Islet of Langerhans (tissue), 1 donor: ENCODE measurements around the gene POLD4.

Source experiments
- FAIRE-seq: peaks from one replicate; lab custom pipeline; 2011; peaks lifted over from hg19 to GRCh38; lab: Jason Lieb, UNC

Gene POLD4

GRCh38 chr11:67370351-67371076, 17.2 kb upstream of the POLD4 start:
- FAIRE-seq, result no peak

GRCh38 chr11:67369801-67370284, 16.5 kb upstream of the POLD4 start:
- no peak for FAIRE-seq

DNA sequence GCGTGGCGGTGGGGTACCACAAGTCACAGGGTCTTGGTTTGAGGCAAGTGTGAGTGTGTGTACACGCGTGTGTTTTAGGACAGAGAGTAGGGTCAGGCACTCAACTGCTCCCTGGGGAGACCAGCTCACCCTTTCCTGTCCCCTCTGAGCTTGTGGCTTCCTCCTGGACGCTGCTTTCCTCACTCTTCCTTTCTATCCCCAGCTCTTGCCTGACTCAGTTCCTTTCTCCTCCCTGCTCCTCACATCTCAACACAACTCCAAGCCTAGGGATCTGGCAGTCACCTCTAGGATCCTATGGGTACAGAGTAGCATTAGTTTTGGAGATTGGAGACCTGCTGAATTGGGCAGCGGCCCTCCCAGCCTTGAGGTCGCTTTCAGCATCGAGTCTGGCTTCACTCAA, 15.9 kb upstream of the POLD4 start:
- no peak for FAIRE-seq

- no peak for FAIRE-seq
These were observed 15.3 kb upstream of the POLD4 start for GRCh38 chr11:67368621-67369020.

GRCh38 chr11:67367761-67368227, 14.4 kb upstream of the POLD4 start:
- FAIRE-seq, result no peak

GRCh38 chr11:67366961-67367760, 13.8 kb upstream of the POLD4 start:
- no peak for FAIRE-seq

DNA sequence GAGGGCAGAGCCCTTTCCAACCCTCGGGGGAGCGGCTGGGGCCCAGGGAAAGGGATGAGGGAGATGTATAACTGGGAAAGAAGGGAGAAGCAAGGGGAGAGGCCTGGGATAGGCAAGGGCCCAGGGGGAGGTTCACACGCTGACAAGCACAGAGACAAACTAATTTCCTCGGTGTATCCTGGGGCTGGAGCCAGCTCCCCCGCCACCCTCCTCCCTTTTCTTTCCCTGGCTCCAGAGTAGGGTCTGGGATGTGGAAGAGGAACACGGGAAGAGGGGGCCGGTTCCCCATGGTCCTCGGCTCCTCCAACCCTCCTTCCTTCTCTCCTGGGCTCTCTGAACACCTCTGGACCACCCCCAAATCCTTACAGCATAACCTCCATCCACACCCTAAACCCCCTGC, 13.2 kb upstream of the POLD4 start:
- FAIRE-seq, result no peak

DNA sequence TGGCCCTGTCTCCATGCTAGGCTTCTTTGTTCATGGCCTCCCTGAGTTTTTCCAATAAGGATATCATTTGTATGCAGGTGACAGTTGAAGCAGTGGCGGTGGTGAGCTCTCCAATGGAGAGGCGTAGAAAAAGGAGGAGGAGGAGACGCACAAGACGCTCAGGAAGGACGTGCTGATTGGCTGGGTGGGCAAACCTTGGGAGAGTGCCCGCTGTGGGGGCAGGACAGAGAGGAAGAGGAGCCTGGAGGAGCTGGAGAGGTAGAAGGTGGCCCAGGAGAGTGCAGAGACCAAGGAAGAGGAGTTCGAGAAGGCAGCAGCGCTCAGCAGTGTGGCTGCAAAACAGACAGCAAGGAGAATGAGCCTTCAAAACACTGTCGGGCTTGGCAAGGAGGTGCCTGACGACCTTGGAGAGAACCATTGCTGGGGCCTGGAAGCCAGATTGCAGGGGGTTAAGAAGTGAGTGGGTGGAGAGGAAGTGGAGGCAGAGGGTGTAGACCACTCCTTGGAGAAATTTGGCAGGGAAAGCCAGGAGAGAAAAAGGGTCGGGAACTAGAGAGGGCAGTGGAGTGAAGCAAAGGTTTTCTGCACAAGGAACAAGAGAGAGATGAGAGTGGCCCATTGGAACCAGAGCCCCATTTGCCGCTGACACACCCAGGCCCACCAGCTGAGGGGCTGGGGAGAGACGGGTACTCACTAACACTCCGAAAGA, 12.5 kb upstream of the POLD4 start:
- no peak for FAIRE-seq

- no peak for FAIRE-seq
These were observed 11.7 kb upstream of the POLD4 start for GRCh38 chr11:67364783-67365722.

- no peak for FAIRE-seq
These were observed 10.8 kb upstream of the POLD4 start for GRCh38 chr11:67364169-67364568.

- FAIRE-seq, result no peak
These were observed 4.7 kb upstream of the POLD4 start for GRCh38 chr11:67357831-67358670.

DNA sequence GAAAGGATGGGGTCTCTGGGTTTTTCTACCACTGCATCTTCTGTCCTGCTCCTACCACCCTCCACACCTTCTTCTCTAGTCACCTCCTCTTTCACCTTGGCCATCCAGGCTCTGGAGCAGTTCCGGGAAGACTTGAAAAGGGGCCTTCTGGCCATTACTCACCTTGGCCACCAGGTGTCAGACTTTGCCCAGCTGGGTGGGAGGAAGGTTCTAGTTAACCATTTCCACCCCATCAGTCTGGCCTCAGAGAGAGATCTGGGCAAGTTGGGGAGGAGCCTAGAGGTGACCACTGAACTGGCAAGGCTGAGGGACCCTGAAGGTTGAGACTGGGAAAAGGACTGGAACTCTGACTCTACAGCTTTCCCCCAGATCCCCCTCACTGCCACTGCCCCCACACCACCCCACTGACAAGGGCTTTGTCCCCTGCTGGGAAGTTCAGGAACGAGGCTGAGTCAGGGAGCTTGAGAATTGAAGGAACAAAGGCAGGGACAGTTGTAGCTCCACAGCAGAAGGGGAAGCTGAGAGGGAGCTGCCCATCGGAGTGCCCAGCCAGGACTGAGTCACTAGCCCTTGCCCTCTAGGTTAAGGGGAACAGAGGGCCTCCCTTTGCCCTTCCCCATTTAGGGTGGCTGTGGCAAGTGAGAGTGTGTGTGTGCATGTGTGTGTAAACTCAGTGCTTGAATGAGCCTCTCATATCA, 3.7 kb upstream of the POLD4 start:
- no peak for FAIRE-seq

- FAIRE-seq, result no peak
These were observed 3.1 kb upstream of the POLD4 start for GRCh38 chr11:67356387-67356863.

GRCh38 chr11:67355794-67356386, 2.5 kb upstream of the POLD4 start:
- FAIRE-seq, result no peak

- no peak for FAIRE-seq
These were observed 1.9 kb upstream of the POLD4 start for GRCh38 chr11:67355023-67355793.

- no peak for FAIRE-seq
These were observed 1.0 kb upstream of the POLD4 start for GRCh38 chr11:67354075-67355022.

- no peak for FAIRE-seq
These were observed 615 bp downstream of the POLD4 start for GRCh38 chr11:67352546-67353316.
